Nephron (organoid): ENCODE results near the gene ARL8A.
"Not testable (repeated sequence)": the region's sequence is repeated elsewhere in the genome, so short reads cannot be mapped to it uniquely, and the experiment has no call there.

Experiments
- H3K27ac Mint-ChIP-seq, 3 experiments: 2 replicates each; pipeline ENCODE4 v1.8.0; 2020; ENCODE audit warnings: mixed read lengths in 3 of 3, mild to moderate bottlenecking in 2 of 3, moderate library complexity in 1 of 3
- H3K27me3 Mint-ChIP-seq: 2 replicates; pipeline ENCODE4 v1.8.0; 2021; ENCODE audit warnings: low read depth, mild to moderate bottlenecking, moderate library complexity, mixed read lengths
- H3K36me3 Mint-ChIP-seq: 2 replicates; pipeline ENCODE4 v1.8.0; 2020; ENCODE audit warnings: low read depth, mixed read lengths
- H3K4me1 Mint-ChIP-seq: 2 replicates; pipeline ENCODE4 v1.8.0; 2020; ENCODE audit warnings: mixed read lengths
- H3K4me3 Mint-ChIP-seq, 3 experiments: 2 replicates each; pipeline ENCODE4 v1.8.0; 2020; ENCODE audit warnings: mild to moderate bottlenecking in 3 of 3, mixed read lengths in 3 of 3, moderate library complexity in 2 of 3
- H3K9me3 Mint-ChIP-seq: 2 replicates; pipeline ENCODE4 v1.8.0; 2020; ENCODE audit warnings: mixed read lengths
- TF ChIP-seq, protein P1 (sequence below), 3 experiments: fragments of 200-600 bp; sonication (generic); IDR thresholded peaks; one replicate each; pipeline ENCODE4 v1.5.0; 2021; ENCODE audit warnings: antibody characterized with exemption in 3 of 3; ENCODE audit not compliant: unreplicated experiment in 3 of 3

The ARL8A gene

DNA sequence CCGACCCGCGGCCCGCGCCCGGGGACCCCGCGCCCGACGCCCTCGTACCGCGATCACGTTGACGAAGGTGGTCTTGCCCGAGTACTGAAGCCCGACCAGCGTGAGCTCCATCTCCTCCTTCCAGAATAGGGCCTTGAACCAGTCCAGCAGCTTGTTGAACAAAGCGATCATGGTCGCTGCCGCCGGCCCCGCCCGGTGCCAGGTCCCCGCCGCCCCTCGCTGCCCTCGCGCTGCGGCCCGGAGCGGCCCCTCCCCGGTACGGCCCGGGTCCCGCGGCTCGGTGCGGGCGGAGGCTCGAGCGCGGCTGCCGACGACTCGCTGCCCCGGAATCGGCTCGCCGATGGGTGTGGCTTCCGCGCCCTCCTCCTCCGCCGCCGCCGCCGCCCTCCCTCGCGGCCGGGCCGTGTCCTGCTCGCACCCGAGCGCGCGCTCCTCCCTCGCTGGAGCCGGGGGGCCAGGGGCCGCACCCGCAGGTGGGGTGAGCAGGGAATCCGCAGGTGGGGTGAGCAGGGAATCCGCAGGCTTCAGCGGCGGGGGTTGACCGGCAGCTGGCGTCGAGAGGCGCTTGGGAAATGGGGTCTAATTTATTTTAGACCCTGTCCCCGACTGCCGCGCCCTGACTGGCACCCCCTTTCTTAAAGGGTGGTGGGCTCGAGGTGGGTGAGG lies at the start of gene ARL8A:
TSS of gene ARL8A (minus strand) at position 336 of the 666 bp plus-strand sequence. CDS start at position 171, 165 bp downstream.
- Mint-ChIP-seq H3K4me1 (peaks cover 12% of the 10 kb centered on the region), H3K9me3 (no peaks in the 10 kb centered on the region), H3K4me3 (peak within 1 kb of the TSS; percentile 90 to 94 (median 91))

DNA sequence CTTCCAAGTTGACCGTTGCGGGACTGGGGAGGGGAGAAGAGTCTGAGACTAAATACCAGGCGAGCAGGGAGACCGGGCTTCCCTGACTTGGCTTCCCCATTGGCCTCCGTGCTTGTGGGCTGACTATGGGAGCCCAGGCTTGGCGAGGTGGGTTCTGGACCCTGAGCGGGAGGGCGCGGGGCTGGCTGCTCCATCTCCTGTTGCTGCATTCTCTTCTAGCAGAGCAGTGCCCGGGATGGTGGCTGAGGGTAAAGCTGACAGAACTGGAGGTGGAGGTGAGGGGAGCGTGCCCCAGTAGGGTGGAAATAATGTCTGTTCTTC lies 49.8 kb upstream of the ARL8A start:
- H3K9me3 Mint-ChIP-seq, result peaks cover 3% of the 10 kb centered on the region
- H3K4me3 Mint-ChIP-seq, result peak overlapping the region in 2 of 3 experiments; percentile 53 to 64
- H3K27me3 Mint-ChIP-seq, result peaks cover 67% of the 10 kb centered on the region
- TF ChIP-seq, protein P1, sequence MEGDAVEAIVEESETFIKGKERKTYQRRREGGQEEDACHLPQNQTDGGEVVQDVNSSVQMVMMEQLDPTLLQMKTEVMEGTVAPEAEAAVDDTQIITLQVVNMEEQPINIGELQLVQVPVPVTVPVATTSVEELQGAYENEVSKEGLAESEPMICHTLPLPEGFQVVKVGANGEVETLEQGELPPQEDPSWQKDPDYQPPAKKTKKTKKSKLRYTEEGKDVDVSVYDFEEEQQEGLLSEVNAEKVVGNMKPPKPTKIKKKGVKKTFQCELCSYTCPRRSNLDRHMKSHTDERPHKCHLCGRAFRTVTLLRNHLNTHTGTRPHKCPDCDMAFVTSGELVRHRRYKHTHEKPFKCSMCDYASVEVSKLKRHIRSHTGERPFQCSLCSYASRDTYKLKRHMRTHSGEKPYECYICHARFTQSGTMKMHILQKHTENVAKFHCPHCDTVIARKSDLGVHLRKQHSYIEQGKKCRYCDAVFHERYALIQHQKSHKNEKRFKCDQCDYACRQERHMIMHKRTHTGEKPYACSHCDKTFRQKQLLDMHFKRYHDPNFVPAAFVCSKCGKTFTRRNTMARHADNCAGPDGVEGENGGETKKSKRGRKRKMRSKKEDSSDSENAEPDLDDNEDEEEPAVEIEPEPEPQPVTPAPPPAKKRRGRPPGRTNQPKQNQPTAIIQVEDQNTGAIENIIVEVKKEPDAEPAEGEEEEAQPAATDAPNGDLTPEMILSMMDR (IDR thresholded peaks at IDR 0.05; ENCODE audit: unreplicated experiment in 3 of 3), result no peak
- no peaks in the 10 kb centered on the region for H3K36me3 Mint-ChIP-seq
- H3K27ac Mint-ChIP-seq, result no peak overlapping the region
- H3K4me1 Mint-ChIP-seq, result peaks cover 12% of the 10 kb centered on the region

More for the DNA sequence above, at the start of gene ARL8A:
- TF ChIP-seq, protein P1 (IDR thresholded peaks at IDR 0.05; ENCODE audit: unreplicated experiment in 3 of 3), result no peak
- Mint-ChIP-seq H3K27ac (peak within 1 kb of the TSS; percentile 89 to 95 (median 92)), H3K36me3 (no peaks in the 10 kb centered on the region), H3K27me3 (peaks cover 7% of the 10 kb centered on the region)

DNA sequence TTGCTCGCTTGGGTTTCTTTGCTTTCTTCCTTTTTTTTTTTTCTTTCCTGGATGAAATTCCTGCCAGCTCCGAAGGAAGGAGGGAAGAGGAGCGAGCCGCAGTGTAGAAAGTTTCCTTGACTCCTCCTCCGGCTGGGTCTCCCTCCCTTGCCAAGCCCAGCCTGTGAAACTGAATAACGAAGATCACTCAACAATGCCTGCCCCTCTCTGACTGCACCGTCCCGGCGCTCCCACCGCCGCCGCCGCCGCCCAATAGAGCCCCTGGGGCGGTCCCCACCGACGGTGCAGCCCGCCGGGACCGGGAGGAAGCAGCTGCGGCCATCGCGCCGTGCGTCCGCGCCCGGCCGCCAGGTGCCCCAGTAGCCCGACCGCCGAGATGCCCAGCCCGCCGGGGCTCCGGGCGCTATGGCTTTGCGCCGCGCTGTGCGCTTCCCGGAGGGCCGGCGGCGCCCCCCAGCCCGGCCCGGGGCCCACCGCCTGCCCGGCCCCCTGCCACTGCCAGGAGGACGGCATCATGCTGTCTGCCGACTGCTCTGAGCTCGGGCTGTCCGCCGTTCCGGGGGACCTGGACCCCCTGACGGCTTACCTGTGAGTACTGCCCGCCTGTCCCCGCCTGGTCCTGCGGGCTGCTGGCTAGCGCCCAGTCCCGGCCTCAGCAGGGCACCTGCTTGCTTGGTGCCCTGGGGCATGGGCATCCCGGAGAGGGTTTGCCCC lies 49.2 kb upstream of the ARL8A start, which contains the start of gene LGR6:
TSS of gene LGR6 (plus strand) at position 186 of the 714 bp plus-strand sequence. CDS start at position 377, 191 bp downstream.
- no peaks in the 10 kb centered on the region for H3K36me3 Mint-ChIP-seq
- H3K27me3 Mint-ChIP-seq, result peaks cover 64% of the 10 kb centered on the region
- peaks cover 12% of the 10 kb centered on the region for H3K4me1 Mint-ChIP-seq
- peaks cover 3% of the 10 kb centered on the region for H3K9me3 Mint-ChIP-seq
- TF ChIP-seq, protein P1 (IDR thresholded peaks at IDR 0.05; ENCODE audit: unreplicated experiment in 3 of 3), result peak in 1 of 3 experiments; percentile 23
- H3K27ac Mint-ChIP-seq, result no peak within 1 kb of the TSS
- peak within 1 kb of the TSS; percentile 71 to 84 (median 75) for H3K4me3 Mint-ChIP-seq

DNA sequence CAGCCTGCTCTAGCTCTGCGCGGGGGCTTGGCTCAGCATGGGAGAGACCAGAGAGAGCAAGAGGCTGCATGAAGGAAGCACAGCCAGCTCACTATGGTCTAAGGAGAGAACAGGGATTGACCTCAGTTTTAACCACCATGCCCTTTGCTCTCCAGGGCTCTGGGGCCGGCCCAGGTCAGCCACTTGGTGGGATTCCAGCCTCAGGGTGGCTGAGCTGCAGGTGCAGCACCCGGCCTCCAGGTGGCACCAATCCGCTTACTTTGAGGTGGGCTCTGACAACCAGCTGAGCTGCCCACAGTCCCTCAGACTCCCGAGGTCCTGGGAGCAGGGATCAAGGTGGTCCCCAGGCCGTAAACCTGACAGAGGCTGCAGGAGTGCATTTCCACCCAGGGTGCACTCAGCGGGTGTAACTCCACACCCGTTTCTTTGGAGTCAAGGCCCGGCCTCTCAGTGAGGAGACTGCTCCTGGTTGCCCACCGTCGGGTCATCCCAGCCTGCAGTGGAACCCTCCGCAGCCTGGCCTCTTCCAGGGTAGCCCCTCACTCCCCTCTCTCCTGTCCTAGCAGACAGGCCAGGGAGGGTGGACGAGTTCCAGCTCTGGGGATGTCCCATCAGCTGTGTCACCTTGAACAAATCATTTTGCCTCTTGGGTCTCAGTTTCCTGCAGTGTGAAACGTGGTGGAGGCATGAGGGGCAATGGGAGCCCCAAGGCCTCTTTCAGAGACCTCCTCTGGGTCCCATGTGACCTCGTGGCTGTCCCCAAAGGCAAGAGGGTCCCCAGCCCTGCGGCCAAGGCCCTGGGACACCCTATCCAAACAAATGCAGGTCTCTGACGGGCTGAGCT lies 48.5 kb upstream of the ARL8A start:
- Mint-ChIP-seq H3K9me3 (peaks cover 3% of the 10 kb centered on the region), H3K27me3 (peaks cover 58% of the 10 kb centered on the region), H3K4me3 (peak overlapping the region; percentile 71 to 84 (median 75)), H3K27ac (no peak overlapping the region), H3K36me3 (no peaks in the 10 kb centered on the region), H3K4me1 (peaks cover 12% of the 10 kb centered on the region)
- TF ChIP-seq, protein P1 (IDR thresholded peaks at IDR 0.05; ENCODE audit: unreplicated experiment in 3 of 3), result peak; percentile 87 to 89 (median 88)

DNA sequence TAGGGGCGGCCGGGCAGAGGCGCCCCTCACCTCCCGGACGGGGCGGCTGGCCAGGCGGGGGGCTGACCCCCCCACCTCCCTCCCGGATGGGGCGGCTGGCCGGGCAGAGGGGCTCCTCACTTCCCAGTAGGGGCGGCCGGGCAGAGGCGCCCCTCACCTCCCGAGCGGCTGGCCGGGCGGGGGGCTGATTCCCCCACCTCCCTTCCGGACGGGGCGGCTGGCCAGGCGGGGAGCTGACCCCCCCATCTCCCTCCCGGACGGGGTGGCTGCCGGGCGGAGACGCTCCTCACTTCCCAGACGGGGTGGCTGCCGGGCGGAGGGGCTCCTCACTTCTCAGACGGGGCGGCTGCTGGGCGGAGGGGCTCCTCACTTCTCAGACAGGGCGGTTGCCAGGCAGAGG lies 46.9 kb upstream of the ARL8A start:
- H3K4me3 Mint-ChIP-seq, H3K27ac Mint-ChIP-seq, H3K36me3 Mint-ChIP-seq, H3K9me3 Mint-ChIP-seq: not testable (repeated sequence)
- peaks cover 12% of the 10 kb centered on the region for H3K4me1 Mint-ChIP-seq
- peaks cover 48% of the 10 kb centered on the region for H3K27me3 Mint-ChIP-seq
